ENCODE results near the gene RDM1. TPM values are rescaled to one million over a fixed set of nuclear protein-coding genes. Genes with fewer than 3 reads are reported as not detected.
A peak's percentile ranks its signal among the peaks of the same experiment; 100 is the strongest.

RDM1 gene
- 3.1 and 4.3 TPM in 2 replicates for total RNA-seq (2014; rRNA removed; shearing (Covaris generic))

GRCh38 chr17:35930211-35931065, at the start of gene RDM1:
Gene RDM1 (minus strand): TSS chr17:35930773. CDS start chr17:35930727, 46 bp downstream.

GRCh38 chr17:35943537-35943936, 13.0 kb upstream of the RDM1 start, which contains the start of gene LYZL6:
Gene LYZL6 (minus strand): TSS chr17:35943713. CDS start chr17:35939356, 4,357 bp downstream.

GRCh38 chr17:35879773-35880654, 50.6 kb downstream of the RDM1 start, which contains the start of gene CCL5:
Gene CCL5 (minus strand): TSS chr17:35880360.

GRCh38 chr17:35868737-35869136, 61.8 kb downstream of the RDM1 start, which contains the start of gene HEATR9:
Gene HEATR9 (minus strand): TSS chr17:35868891. CDS start chr17:35868742, 149 bp downstream.

Small RNA genes within 50 kb of the gene (small RNA-seq; reads per million reads assigned to genes)
- 5,726 reads per million, percentile 100 among the genes with 10 or more reads in this experiment for gene RF00100

Other genes with a start within 250 kb of the RDM1 start
- 0.53 and 0.57 TPM in 2 replicates for gene RASL10B, start 199.1 kb downstream of the RDM1 start, total RNA-seq (2014; rRNA removed; shearing (Covaris generic))
- not detected in 2 replicates for gene GAS2L2, start 177.5 kb downstream of the RDM1 start, total RNA-seq (2014; rRNA removed; shearing (Covaris generic))
- gene C17orf50, start 169.9 kb downstream of the RDM1 start, total RNA-seq (2014; rRNA removed; shearing (Covaris generic)): not detected in 2 replicates
- gene MMP28, start 135.1 kb downstream of the RDM1 start, total RNA-seq (2014; rRNA removed; shearing (Covaris generic)): not detected in 2 replicates
- 61.1 and 63.6 TPM in 2 replicates for gene TAF15, start 121.3 kb downstream of the RDM1 start, total RNA-seq (2014; rRNA removed; shearing (Covaris generic))
- not detected in 2 replicates for gene HEATR9, start 61.9 kb downstream of the RDM1 start, total RNA-seq (2014; rRNA removed; shearing (Covaris generic))
- not detected in 2 replicates for gene CCL5, start 50.4 kb downstream of the RDM1 start, total RNA-seq (2014; rRNA removed; shearing (Covaris generic))
- gene LYZL6, start 12.9 kb upstream of the RDM1 start, total RNA-seq (2014; rRNA removed; shearing (Covaris generic)): not detected in 2 replicates
- not detected in 2 replicates for gene CCL16, start 50.7 kb upstream of the RDM1 start, total RNA-seq (2014; rRNA removed; shearing (Covaris generic))
- gene CCL14, start 56.0 kb upstream of the RDM1 start, total RNA-seq (2014; rRNA removed; shearing (Covaris generic)): not detected in 2 replicates
- gene CCL15, start 70.8 kb upstream of the RDM1 start, total RNA-seq (2014; rRNA removed; shearing (Covaris generic)): not detected in 2 replicates
- not detected in 2 replicates for gene CCL23, start 87.2 kb upstream of the RDM1 start, total RNA-seq (2014; rRNA removed; shearing (Covaris generic))
- gene CCL18, start 133.5 kb upstream of the RDM1 start, total RNA-seq (2014; rRNA removed; shearing (Covaris generic)): not detected in 2 replicates
- not detected in 2 replicates for gene CCL3, start 159.4 kb upstream of the RDM1 start, total RNA-seq (2014; rRNA removed; shearing (Covaris generic))
- gene CCL4, start 173.1 kb upstream of the RDM1 start, total RNA-seq (2014; rRNA removed; shearing (Covaris generic)): 0.72 TPM in 1 of 2 replicates, not detected in the other
- gene TBC1D3B, start 245.9 kb upstream of the RDM1 start, total RNA-seq (2014; rRNA removed; shearing (Covaris generic)): 2.1 and 2.3 TPM in 2 replicates